GF-D8 (cell line): ENCODE results near the gene CTR9.
"Not testable (repeated sequence)": the region's sequence is repeated elsewhere in the genome, so short reads cannot be mapped to it uniquely, and the experiment has no call there.

Experiments used
- DNase-seq: peaks from one replicate; lab custom pipeline; 2025; lab: John Stamatoyannopoulos, UW

The CTR9 gene

DNA sequence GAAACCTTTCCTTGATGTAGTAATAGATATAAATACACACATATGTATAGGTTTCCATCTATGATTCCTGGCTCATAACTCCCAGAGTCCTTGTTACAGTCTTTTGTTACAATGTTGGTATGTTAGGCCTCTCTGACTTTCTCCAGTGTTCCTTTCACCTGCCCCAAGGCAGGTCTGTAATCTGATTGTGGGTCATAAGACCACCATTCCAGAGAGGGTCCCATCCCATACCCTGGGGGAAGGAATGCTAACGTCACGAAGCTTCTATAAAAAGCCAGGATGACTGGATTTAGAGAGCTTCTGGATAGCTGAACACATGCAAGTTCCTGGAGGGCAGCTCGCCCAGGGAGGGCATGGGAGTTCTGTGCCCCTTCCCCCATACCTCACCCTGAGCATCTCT is 71.4 kb downstream of the CTR9 start:
- DNase-seq = not testable (repeated sequence)

DNA sequence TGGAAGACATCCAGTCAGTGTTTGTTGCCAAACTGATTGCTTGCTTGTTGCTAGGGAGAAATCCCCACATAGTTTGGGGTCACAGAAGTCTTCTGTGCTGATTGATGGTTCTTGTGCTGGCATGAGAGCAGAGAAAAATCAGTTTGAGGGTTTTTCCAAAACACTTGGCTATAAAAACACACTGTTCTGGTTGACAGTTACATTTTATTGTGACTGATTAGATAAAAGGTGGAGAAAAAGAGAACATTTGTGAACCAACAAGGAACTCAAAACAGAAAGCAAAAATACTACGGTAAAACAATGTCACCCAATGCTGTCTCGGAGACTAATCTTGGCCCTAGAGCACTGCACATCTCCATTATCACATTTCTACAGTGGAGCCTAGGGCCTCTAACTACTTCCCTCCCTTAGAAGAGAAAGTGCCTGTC is 72.1 kb downstream of the CTR9 start:
- no peak for DNase-seq

DNA sequence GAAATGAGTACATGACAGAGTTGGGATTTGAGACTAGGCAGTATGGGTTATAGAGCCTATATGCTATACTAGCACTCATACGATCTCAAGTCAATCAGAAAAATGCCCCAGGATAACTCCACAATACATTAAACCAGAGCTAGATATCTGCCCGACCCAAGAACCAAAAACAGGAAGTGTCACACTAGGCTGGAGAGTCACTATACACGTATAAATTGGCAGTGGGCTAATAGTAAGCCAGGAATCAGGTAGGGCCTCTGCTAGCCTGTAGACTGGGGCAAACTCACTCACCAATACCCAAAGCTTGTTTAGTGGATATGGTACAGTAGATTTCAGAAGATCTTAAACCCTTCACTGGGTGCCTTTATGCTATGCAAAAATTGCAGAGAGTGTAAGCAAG is 73.8 kb downstream of the CTR9 start:
- no peak for DNase-seq

DNA sequence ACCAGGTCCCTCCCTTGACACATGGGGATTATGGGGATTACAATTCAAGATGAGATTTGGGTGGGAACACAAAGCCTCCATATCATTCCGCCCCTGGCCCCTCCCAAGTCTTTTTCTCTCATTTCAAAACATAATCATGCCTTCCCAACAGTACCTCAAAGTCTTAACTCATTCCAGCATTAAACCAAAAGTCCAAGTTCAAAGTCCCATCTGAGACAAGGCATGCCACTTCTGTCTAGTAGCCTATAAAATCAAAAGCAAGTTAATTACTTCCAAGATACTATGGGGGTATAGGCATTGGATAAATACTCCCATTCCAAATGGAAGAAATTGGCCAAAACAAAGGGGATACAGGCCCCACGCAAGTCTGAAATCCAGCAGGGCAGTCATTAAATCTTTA is 77.4 kb downstream of the CTR9 start:
- no peak for DNase-seq

DNA sequence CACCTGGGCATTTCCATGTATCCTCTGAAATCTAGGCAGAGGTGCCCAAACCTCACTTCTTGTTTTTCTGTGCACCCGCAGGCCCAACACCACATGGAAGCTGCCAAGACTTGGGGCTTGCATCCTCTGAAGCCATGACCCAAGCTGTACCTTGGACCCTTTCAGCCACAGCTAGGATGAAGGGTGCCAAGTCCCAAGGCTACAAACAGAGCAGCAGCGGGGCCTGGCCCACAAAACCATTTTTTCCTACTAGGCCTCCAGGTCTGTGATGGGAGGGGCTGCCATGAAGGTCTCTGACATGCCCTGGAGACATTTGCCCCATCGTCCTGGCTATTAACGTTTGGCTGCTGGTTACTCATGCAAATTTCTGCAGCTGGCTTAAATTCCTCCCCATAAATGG is 78.1 kb downstream of the CTR9 start:
- DNase-seq = no peak
